IMR-90 (cell line): ENCODE data around the gene CALU. TPM values are rescaled to one million over a fixed set of nuclear protein-coding genes. Genes with fewer than 3 reads are reported as not detected.

Experiments used
- ATAC-seq: fragments of 200-7000 bp; cut with Tn5 transposase; 2 replicates; pipeline ENCODE4 v1.9.1; 2020; ENCODE audit warnings: low read depth, mild to moderate bottlenecking, moderate library complexity
- BruUV-seq: library from RNA; stranded (reverse); fragments of 400-500 nt; replicated peaks from 2 replicates; lab custom pipeline; 2021; lab: Mats Ljungman, UMichigan
- CTCF ChIA-PET: fragments of 300-600 bp; formaldehyde crosslinking; extraction: SDS; loops from one replicate; lab custom pipeline; 2021; ENCODE audit warnings: antibody characterized with exemption; lab: Yijun Ruan, JAX
- POLR2A ChIA-PET: fragments of 300-600 bp; sonication (Branson Sonifier 250); formaldehyde crosslinking; loops from one replicate; lab custom pipeline; 2022; ENCODE audit warnings: antibody characterized with exemption; ENCODE audit not compliant: unreplicated experiment; lab: Charles Lee
- DNase-seq: peaks from one replicate; pipeline ENCODE4 v3.0.0; 2013
- H2AFZ ChIP-seq: replicated peaks from 2 replicates; pipeline ENCODE3; 2013; ENCODE audit warnings: low read length, mild to moderate bottlenecking; ENCODE audit not compliant: poor library complexity
- H2AK5ac ChIP-seq: 2 replicates; pipeline ENCODE4 v1.6.1; 2013; ENCODE audit warnings: low read depth, low read length, inconsistent platforms
- H2AK9ac ChIP-seq: replicated peaks from 2 replicates; pipeline ENCODE3; 2013; ENCODE audit warnings: mild to moderate bottlenecking, low read depth, low read length, moderate library complexity; ENCODE audit not compliant: poor library complexity
- H2BK120ac ChIP-seq: 2 replicates; pipeline ENCODE4 v1.6.1; 2013; ENCODE audit warnings: low read depth, low read length, inconsistent platforms
- H2BK15ac ChIP-seq: 3 replicates; pipeline ENCODE4 v1.6.1; 2013; ENCODE audit warnings: low read depth, low read length, inconsistent platforms
- H2BK20ac ChIP-seq: 2 replicates; pipeline ENCODE4 v1.6.1; 2013; ENCODE audit warnings: low read depth, mild to moderate bottlenecking, inconsistent platforms, low read length, moderate library complexity
- H2BK5ac ChIP-seq: 2 replicates; pipeline ENCODE4 v1.6.1; 2013; ENCODE audit warnings: mild to moderate bottlenecking, low read depth, low read length, inconsistent platforms; ENCODE audit not compliant: poor library complexity, severe bottlenecking
- H3K14ac ChIP-seq: replicated peaks from 2 replicates; pipeline ENCODE4 v1.6.1; 2013; ENCODE audit warnings: low read depth, low read length, inconsistent platforms
- H3K18ac ChIP-seq: 2 replicates; pipeline ENCODE4 v1.6.1; 2013; ENCODE audit warnings: low read depth, low read length, control low read depth
- H3K23ac ChIP-seq: 2 replicates; pipeline ENCODE4 v1.6.1; 2013; ENCODE audit warnings: low read depth, low read length, inconsistent platforms
- H3K27ac ChIP-seq: 2 replicates; pipeline ENCODE4 v1.5.1; 2013; ENCODE audit warnings: mild to moderate bottlenecking, control low read depth, low read length; ENCODE audit not compliant: insufficient read depth
- H3K27me3 ChIP-seq: 2 replicates; pipeline ENCODE4 v1.6.1; 2013; ENCODE audit warnings: low read length; ENCODE audit not compliant: control insufficient read depth, insufficient read depth
- H3K36me3 ChIP-seq: 2 replicates; pipeline ENCODE4 v1.6.1; 2013; ENCODE audit warnings: low read length, mixed read lengths; ENCODE audit not compliant: control insufficient read depth, insufficient read depth
- H3K4ac ChIP-seq: 2 replicates; pipeline ENCODE4 v1.6.1; 2013; ENCODE audit warnings: low read depth, low read length, inconsistent platforms
- H3K4me1 ChIP-seq: 2 replicates; pipeline ENCODE4 v1.6.1; 2013; ENCODE audit warnings: low read length, mixed read lengths; ENCODE audit not compliant: control insufficient read depth, insufficient read depth
- H3K4me2 ChIP-seq: 2 replicates; pipeline ENCODE4 v1.6.1; 2013; ENCODE audit warnings: low read depth, mild to moderate bottlenecking, control low read depth, low read length, moderate library complexity
- H3K4me3 ChIP-seq: 2 replicates; pipeline ENCODE4 v1.5.1; 2013; ENCODE audit warnings: low read depth, mild to moderate bottlenecking, control low read depth, low read length, moderate library complexity; ENCODE audit not compliant: insufficient read depth
- H3K56ac ChIP-seq: 2 replicates; pipeline ENCODE4 v1.6.1; 2013; ENCODE audit warnings: low read length, inconsistent platforms; ENCODE audit not compliant: insufficient read depth; ENCODE audit errors: extremely low read depth
- H3K79me1 ChIP-seq, 2 experiments: 2 replicates each; pipeline ENCODE4 v1.6.1; 2013; ENCODE audit warnings: low read length in 2 of 2, inconsistent platforms in 1 of 2, low read depth in 1 of 2
- H3K9ac ChIP-seq: 2 replicates; pipeline ENCODE4 v1.6.1; 2013; ENCODE audit warnings: low read depth, low read length, control low read depth
- H3K9me1 ChIP-seq: 2 replicates; pipeline ENCODE4 v1.6.1; 2013; ENCODE audit warnings: low read length, inconsistent platforms; ENCODE audit not compliant: insufficient read depth
- H3K9me3 ChIP-seq: 2 replicates; pipeline ENCODE4 v1.6.1; 2013; ENCODE audit warnings: low read length; ENCODE audit not compliant: control insufficient read depth, insufficient read depth
- H4K20me1 ChIP-seq: 2 replicates; pipeline ENCODE4 v1.6.1; 2013; ENCODE audit warnings: low read length, inconsistent platforms; ENCODE audit not compliant: insufficient read depth
- H4K5ac ChIP-seq: 2 replicates; pipeline ENCODE4 v1.6.1; 2013; ENCODE audit warnings: mild to moderate bottlenecking, low read depth, low read length, control low read depth
- H4K8ac ChIP-seq, 2 experiments: 2 replicates each; pipeline ENCODE4 v1.6.1; 2013; ENCODE audit warnings: low read depth in 2 of 2, low read length in 2 of 2, control low read depth in 1 of 2, inconsistent platforms in 1 of 2
- H4K91ac ChIP-seq: 2 replicates; pipeline ENCODE4 v1.6.1; 2013; ENCODE audit warnings: low read depth, low read length, inconsistent platforms; ENCODE audit not compliant: insufficient read depth
- MAFK ChIP-seq: IDR thresholded peaks from 2 replicates; pipeline ENCODE4 v1.6.1; 2012; ENCODE audit warnings: low read depth, low read length, improper control_type of control experiment
- SMC3 ChIP-seq: fragments of 150-350 bp; IDR thresholded peaks from 2 replicates; pipeline ENCODE4 v1.6.1; 2016; ENCODE audit warnings: low read depth, mild to moderate bottlenecking, antibody characterized with exemption, low read length, moderate library complexity
- WGBS, 2 experiments: methylation state at CpG; one replicate each; pipeline versions ENCODE4 v1.1.5 to v1.1.7; 2013; ENCODE audit warnings: missing lambda C conversion rate in 2 of 2; ENCODE audit not compliant: insufficient read length in 1 of 2; ENCODE audit errors: extremely low coverage in 2 of 2; 5-methylcytosine and 5-hydroxymethylcytosine counted together
- dilution Hi-C: fragments of 300-500 bp; cut with HindIII; formaldehyde crosslinking; loops from one replicate; pipeline ENCODE4 v1.14.3; 2018; ENCODE audit warnings: low sequenced_read_pairs; ENCODE audit not compliant: unreplicated experiment
- in situ Hi-C: fragments of 300-500 bp; cut with MboI; formaldehyde crosslinking; loops from 3 replicates; pipeline ENCODE4 v1.14.3; 2019; ENCODE audit warnings: low sequenced_read_pairs, inconsistent platforms, mixed read lengths
- intact Hi-C: fragments of 100-400 bp; cut with micrococcal nuclease; formaldehyde crosslinking; loops from 2 replicates; pipeline ENCODE4 v1.10.0; 2022
- polyA plus RNA-seq, 3 experiments: library from polyadenylated mRNA; depleted of rRNA; stranded (reverse); fragments of >200 nt; gene quantifications; 2 replicates each; pipeline ENCODE4 v1.2.3, GENCODE V29; 2012; ENCODE audit warnings: low replicate concordance in 1 of 3
- total RNA-seq: library from RNA; depleted of rRNA; stranded (reverse); fragments of >200 nt; gene quantifications from 2 replicates; pipeline ENCODE4 v1.2.3, GENCODE V29; 2012

CALU gene
- total and polyA plus RNA-seq, 2 of the 4 experiments (the other 2 are of a cell fraction) = 421 to 525 TPM

GRCh38 chr7:128733278-128733645 is 5.9 kb upstream of the CALU start:
- Histone ChIP-seq H3K4me2 (no peak overlapping the region), H3K4ac (no peak overlapping the region), H4K91ac (no peak overlapping the region), H2AFZ (no peak overlapping the region), H3K56ac (no peak overlapping the region), H3K27ac (no peak overlapping the region), H3K23ac (no peak overlapping the region), H3K14ac (no peak overlapping the region), H3K36me3 (no peaks in the 10 kb centered on the region), H3K79me1 (peaks cover 0 to 6% of the 10 kb centered on the region in 2 experiments; a peak in 2 of 4 replicates), H3K9me1 (peaks cover 5% of the 10 kb centered on the region; the same call in 1 of the 2 replicates), H3K4me1 (peaks cover 5% of the 10 kb centered on the region), H3K9ac (no peak overlapping the region), H2BK120ac (no peak overlapping the region), H3K9me3 (no peaks in the 10 kb centered on the region), H2BK5ac (no peak overlapping the region), H4K5ac (no peak overlapping the region), H2AK9ac (no peak overlapping the region), H3K27me3 (peaks cover 19% of the 10 kb centered on the region), H3K18ac (no peak overlapping the region), H3K4me3 (no peak overlapping the region), H2AK5ac (no peak overlapping the region), H4K20me1 (no peaks in the 10 kb centered on the region), H2BK15ac (no peak overlapping the region), H4K8ac (no peak overlapping the region), H2BK20ac (no peak overlapping the region)
- BruUV-seq = no TSS peak
- ATAC-seq = no peak
- intact Hi-C loops = no loop called here
- ChIA-PET POLR2A (no interaction called here), CTCF (interaction anchor here (1.0 kb wide), 1 partner anchor 7 kb away, joined by 3 read pairs; no protein-coding TSS in a partner anchor)
- dilution Hi-C loops = no loop called here
- WGBS, 2 experiments = 78% methylated on average over 2 of the region's 2 CpGs; no CpG with 5 or more reads in 1 of the 2 experiments
- in situ Hi-C loops = no loop called here
- no peak for TF ChIP-seq SMC3
- peak; percentile 7; the same call in 1 of the 2 replicates for TF ChIP-seq MAFK
- DNase-seq = no peak
